Natural killer cell (primary cell): ENCODE measurements around the gene LRRC42. TPM values are rescaled to one million over a fixed set of nuclear protein-coding genes. Genes with fewer than 3 reads are reported as not detected.

Experiments used
- ATAC-seq, 3 donors: fragments of 150-1000 bp in 2 of 3; fragments of 200-7000 bp in 1 of 3; cut with Tn5 transposase; 1 replicate in 1 of 3; 2 replicates in 2 of 3; pipeline ENCODE4 v1.10.0; 2021; ENCODE audit warnings: mild to moderate bottlenecking in 2 of 3, moderate library complexity in 2 of 3
- DNase-seq, 2 donors: peaks; one replicate each; pipeline versions ENCODE4 v3.0.0 to v3.0.0-alpha.2; 2013 to 2021; ENCODE audit warnings: mixed read lengths in 1 of 2
- H3K27ac ChIP-seq: one replicate; pipeline ENCODE4 v1.5.1; 2013; ENCODE audit warnings: mild to moderate bottlenecking, low read length
- H3K27me3 ChIP-seq: one replicate; pipeline ENCODE4 v1.6.1; 2013; ENCODE audit warnings: low read length; ENCODE audit not compliant: control insufficient read depth, insufficient read depth
- H3K36me3 ChIP-seq: one replicate; pipeline ENCODE4 v1.6.1; 2013; ENCODE audit warnings: low read length; ENCODE audit not compliant: control insufficient read depth, insufficient read depth
- H3K4me1 ChIP-seq: one replicate; pipeline ENCODE4 v1.6.1; 2013; ENCODE audit warnings: low read length; ENCODE audit not compliant: control insufficient read depth, insufficient read depth
- H3K4me3 ChIP-seq: one replicate; pipeline ENCODE4 v1.5.1; 2013; ENCODE audit warnings: low read length
- H3K9me3 ChIP-seq: one replicate; pipeline ENCODE4 v1.6.1; 2013; ENCODE audit warnings: low read length; ENCODE audit not compliant: control insufficient read depth, insufficient read depth
- H3K27ac Mint-ChIP-seq, 2 donors: one replicate each; pipeline ENCODE4 v1.8.0; 2022; ENCODE audit warnings: mild to moderate bottlenecking in 2 of 2, mixed read lengths in 2 of 2, moderate library complexity in 1 of 2
- H3K27me3 Mint-ChIP-seq, 2 donors: one replicate each; pipeline ENCODE4 v1.8.0; 2022; ENCODE audit warnings: low read depth in 2 of 2, mixed read lengths in 2 of 2
- H3K36me3 Mint-ChIP-seq: one replicate; pipeline ENCODE4 v1.8.0; 2022; ENCODE audit warnings: mixed read lengths
- H3K4me1 Mint-ChIP-seq, 2 donors: one replicate each; pipeline ENCODE4 v1.8.0; 2022; ENCODE audit warnings: mixed read lengths in 2 of 2
- H3K4me3 Mint-ChIP-seq: one replicate; pipeline ENCODE4 v1.8.0; 2022; ENCODE audit warnings: mild to moderate bottlenecking, moderate library complexity, mixed read lengths
- H3K9me3 Mint-ChIP-seq, 2 donors: one replicate each; pipeline ENCODE4 v1.8.0; 2022; ENCODE audit warnings: mixed read lengths in 2 of 2
- whole genome bisulfite sequencing: methylation state at CpG from one replicate; pipeline ENCODE4 v1.1.7; 2013; ENCODE audit warnings: missing lambda C conversion rate; ENCODE audit not compliant: insufficient coverage; 5-methylcytosine and 5-hydroxymethylcytosine counted together
- intact Hi-C: fragments of 100-400 bp; cut with micrococcal nuclease; formaldehyde crosslinking; loops from one replicate; pipeline ENCODE4 v1.14.2; 2022
- total RNA-seq, 4 donors: library from RNA; stranded (reverse); fragments of 120-200 nt in 1 of 4; gene quantifications; one replicate each; pipeline versions ENCODE4 v1.2.3 to v1.2.4, GENCODE V29; 2013 to 2022
- TF ChIP-seq, protein P1 (sequence below): fragments of 200-600 bp; IDR thresholded peaks from one replicate; pipeline ENCODE4 v1.8.0; 2022; ENCODE audit warnings: antibody characterized with exemption

LRRC42 gene
- total RNA-seq, 3 donors from 2014 or later (not counting 1 experiment from before 2014, with no cell fraction given), result 8.9 to 11.1 (median 10.0) TPM

DNA sequence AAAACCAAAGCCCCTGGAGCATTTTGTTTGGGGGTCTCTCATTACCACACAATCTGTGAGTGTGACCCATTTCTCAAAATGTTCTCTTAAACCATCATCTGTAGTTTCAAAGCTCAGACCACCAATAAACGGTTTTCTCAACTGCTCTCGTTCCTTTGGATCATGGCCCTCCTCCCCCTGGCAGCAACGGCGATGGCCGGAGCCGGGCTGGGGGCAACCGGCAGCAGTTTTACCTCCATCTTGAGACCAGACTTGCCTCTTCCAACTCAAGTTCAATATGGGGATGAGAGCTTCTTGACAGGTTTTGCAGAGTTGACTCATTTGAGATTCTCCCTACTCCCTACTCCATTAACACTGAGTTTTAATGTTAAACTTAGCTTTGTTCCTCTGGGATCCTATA lies 29.7 kb downstream of the LRRC42 start:
- Mint-ChIP-seq H3K4me1 (no peaks in the 10 kb centered on the region), H3K4me3 (no peak overlapping the region), H3K27ac (no peak overlapping the region), H3K9me3 (no peaks in the 10 kb centered on the region), H3K27me3 (no peaks in the 10 kb centered on the region), H3K36me3 (no peaks in the 10 kb centered on the region)
- intact Hi-C loops, result no loop called here
- DNase-seq (no peak), ATAC-seq (no peak)
- peaks cover 2% of the 10 kb centered on the region for H3K36me3 ChIP-seq
- no peak overlapping the region for H3K27ac ChIP-seq
- no peaks in the 10 kb centered on the region for H3K9me3 ChIP-seq
- 95% methylated on average over 7 of the region's 7 CpGs for WGBS
- no peaks in the 10 kb centered on the region for H3K27me3 ChIP-seq
- TF ChIP-seq, protein P1, sequence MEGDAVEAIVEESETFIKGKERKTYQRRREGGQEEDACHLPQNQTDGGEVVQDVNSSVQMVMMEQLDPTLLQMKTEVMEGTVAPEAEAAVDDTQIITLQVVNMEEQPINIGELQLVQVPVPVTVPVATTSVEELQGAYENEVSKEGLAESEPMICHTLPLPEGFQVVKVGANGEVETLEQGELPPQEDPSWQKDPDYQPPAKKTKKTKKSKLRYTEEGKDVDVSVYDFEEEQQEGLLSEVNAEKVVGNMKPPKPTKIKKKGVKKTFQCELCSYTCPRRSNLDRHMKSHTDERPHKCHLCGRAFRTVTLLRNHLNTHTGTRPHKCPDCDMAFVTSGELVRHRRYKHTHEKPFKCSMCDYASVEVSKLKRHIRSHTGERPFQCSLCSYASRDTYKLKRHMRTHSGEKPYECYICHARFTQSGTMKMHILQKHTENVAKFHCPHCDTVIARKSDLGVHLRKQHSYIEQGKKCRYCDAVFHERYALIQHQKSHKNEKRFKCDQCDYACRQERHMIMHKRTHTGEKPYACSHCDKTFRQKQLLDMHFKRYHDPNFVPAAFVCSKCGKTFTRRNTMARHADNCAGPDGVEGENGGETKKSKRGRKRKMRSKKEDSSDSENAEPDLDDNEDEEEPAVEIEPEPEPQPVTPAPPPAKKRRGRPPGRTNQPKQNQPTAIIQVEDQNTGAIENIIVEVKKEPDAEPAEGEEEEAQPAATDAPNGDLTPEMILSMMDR, result no peak
- H3K4me3 ChIP-seq, result no peak overlapping the region
- H3K4me1 ChIP-seq, result no peaks in the 10 kb centered on the region

DNA sequence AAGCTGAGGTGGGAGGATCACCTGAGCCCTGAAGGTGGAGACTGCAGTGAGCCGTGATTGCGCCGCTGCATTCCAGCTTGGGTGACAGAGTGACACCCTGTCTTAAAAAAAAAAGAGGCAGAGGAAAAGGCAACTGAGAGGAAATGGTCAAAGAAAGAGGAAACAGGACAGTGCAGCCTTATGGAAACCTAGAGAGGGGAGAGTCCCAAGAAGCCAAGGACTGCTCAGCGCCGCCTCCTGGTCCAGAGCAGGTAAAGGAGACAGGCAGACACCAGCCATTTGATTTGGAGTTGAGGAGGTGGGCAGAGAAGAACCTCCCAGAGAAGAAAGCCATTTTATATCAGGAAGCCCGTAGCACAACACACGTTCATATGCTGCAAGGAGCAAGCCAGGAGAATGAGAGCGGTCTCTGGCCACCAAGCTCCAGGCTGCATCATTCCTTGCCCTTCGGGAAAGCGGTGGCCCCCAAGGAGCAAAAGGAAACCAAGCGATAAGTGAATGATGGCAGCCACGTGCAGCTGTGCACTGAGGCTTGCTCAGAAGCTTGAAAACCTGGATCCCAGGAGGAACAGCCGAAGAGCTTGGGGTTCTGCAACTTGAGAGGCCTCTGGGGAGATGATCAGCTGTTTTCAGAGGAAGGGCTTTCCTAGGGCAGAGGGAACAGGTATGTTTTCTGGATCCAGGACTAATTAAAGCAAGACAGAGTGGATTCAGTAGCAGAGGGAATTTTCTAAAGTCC lies 33.7 kb downstream of the LRRC42 start:
- H3K4me1 ChIP-seq, result peaks cover 2% of the 10 kb centered on the region
- Mint-ChIP-seq H3K4me3 (no peak overlapping the region), H3K9me3 (no peaks in the 10 kb centered on the region), H3K27me3 (peaks cover 0 to 9% of the 10 kb centered on the region in 2 donors), H3K27ac (no peak overlapping the region), H3K36me3 (no peaks in the 10 kb centered on the region), H3K4me1 (no peaks in the 10 kb centered on the region)
- no peaks in the 10 kb centered on the region for H3K27me3 ChIP-seq
- WGBS, result 87% methylated on average over 13 of the region's 13 CpGs
- H3K4me3 ChIP-seq, result no peak overlapping the region
- no peak for DNase-seq
- H3K36me3 ChIP-seq, result no peaks in the 10 kb centered on the region
- ATAC-seq, result no peak
- H3K27ac ChIP-seq, result no peak overlapping the region
- H3K9me3 ChIP-seq, result no peaks in the 10 kb centered on the region
- TF ChIP-seq, protein P1, result no peak
- intact Hi-C loops, result no loop called here

DNA sequence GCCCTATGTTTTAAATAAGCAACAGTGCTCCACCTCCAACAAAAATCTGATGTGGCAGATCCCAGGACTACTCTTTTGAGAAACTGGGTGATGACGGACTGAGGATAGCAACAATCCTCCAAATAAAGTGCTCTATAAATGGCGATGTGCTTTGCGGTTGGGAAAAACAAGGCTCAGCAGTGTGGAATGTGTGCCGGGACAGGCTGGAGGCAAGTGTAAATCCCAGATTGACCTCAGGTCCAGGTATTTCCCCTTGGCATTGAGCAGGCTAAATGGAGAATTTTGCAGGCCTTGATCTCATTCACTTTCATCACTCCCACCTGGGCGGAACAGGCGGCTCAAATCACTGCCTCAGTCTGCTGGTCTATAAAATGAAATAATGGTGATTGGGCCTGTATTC lies 35.1 kb downstream of the LRRC42 start:
- H3K4me1 Mint-ChIP-seq, result no peaks in the 10 kb centered on the region
- H3K9me3 Mint-ChIP-seq, result no peaks in the 10 kb centered on the region
- no peak overlapping the region for H3K4me3 ChIP-seq
- TF ChIP-seq, protein P1, result no peak
- intact Hi-C loops, result no loop called here
- no peak overlapping the region for H3K4me3 Mint-ChIP-seq
- H3K9me3 ChIP-seq, result no peaks in the 10 kb centered on the region
- ATAC-seq (no peak), DNase-seq (no peak)
- no peaks in the 10 kb centered on the region for H3K27me3 ChIP-seq
- 98% methylated on average over 5 of the region's 6 CpGs for WGBS
- peaks cover 0 to 9% of the 10 kb centered on the region in 2 donors for H3K27me3 Mint-ChIP-seq
- peaks cover 2% of the 10 kb centered on the region for H3K4me1 ChIP-seq
- H3K36me3 Mint-ChIP-seq, result no peaks in the 10 kb centered on the region
- no peaks in the 10 kb centered on the region for H3K36me3 ChIP-seq
- no peak overlapping the region for H3K27ac ChIP-seq
- no peak overlapping the region for H3K27ac Mint-ChIP-seq
